Lung (tissue), 12 donors: Measurements from ENCODE around the gene CLK2. TPM values are rescaled to one million over a fixed set of nuclear protein-coding genes. Genes with fewer than 3 reads are reported as not detected.

ENCODE experiments used
- ATAC-seq: fragments of 200-7000 bp; cut with Tn5 transposase; one replicate; pipeline ENCODE4 v1.9.1; 2020; ENCODE audit warnings: moderate number of reproducible peaks; ENCODE audit not compliant: insufficient read depth, low FRiP score
- DNase-seq, 3 donors: peaks; one replicate each; pipeline ENCODE4 v3.0.0-alpha.2; 2013 to 2017
- H3K27ac ChIP-seq, 2 donors: one replicate each; pipeline ENCODE4 v1.5.1; 2013; ENCODE audit warnings: mild to moderate bottlenecking in 2 of 2, moderate library complexity in 2 of 2, control low read depth in 1 of 2, inconsistent platforms in 1 of 2, low read depth in 1 of 2, low read length in 1 of 2
- H3K27me3 ChIP-seq, 3 donors: one replicate each; pipeline ENCODE4 v1.5.1; 2013; ENCODE audit warnings: low read length in 2 of 3; ENCODE audit not compliant: control insufficient read depth in 3 of 3, insufficient read depth in 3 of 3
- H3K36me3 ChIP-seq, 4 donors: one replicate each; pipeline ENCODE4 v1.5.1; 2013; ENCODE audit warnings: low read length in 4 of 4, mild to moderate bottlenecking in 1 of 4, moderate library complexity in 1 of 4; ENCODE audit not compliant: control insufficient read depth in 4 of 4, insufficient read depth in 4 of 4
- H3K4me1 ChIP-seq, 5 donors: one replicate each; pipeline ENCODE4 v1.5.1; 2013; ENCODE audit warnings: low read length in 5 of 5, mild to moderate bottlenecking in 2 of 5, moderate library complexity in 1 of 5; ENCODE audit not compliant: control insufficient read depth in 5 of 5, insufficient read depth in 5 of 5
- H3K4me3 ChIP-seq: one replicate; pipeline ENCODE4 v1.5.1; 2013; ENCODE audit warnings: mild to moderate bottlenecking, control low read depth, moderate library complexity
- H3K9ac ChIP-seq, 2 donors: one replicate each; pipeline ENCODE4 v1.5.1; 2013; ENCODE audit warnings: low read length in 2 of 2, control low read depth in 1 of 2; ENCODE audit not compliant: insufficient read depth in 1 of 2
- H3K9me3 ChIP-seq, 4 donors: one replicate each; pipeline ENCODE4 v1.5.1; 2013; ENCODE audit warnings: low read length in 3 of 4, mild to moderate bottlenecking in 1 of 4, moderate library complexity in 1 of 4; ENCODE audit not compliant: control insufficient read depth in 4 of 4, insufficient read depth in 3 of 4
- CTCF ChIP-seq: IDR thresholded peaks from 2 replicates; pipeline ENCODE4 v1.5.1; 2012; ENCODE audit warnings: mild to moderate bottlenecking; ENCODE audit errors: control extremely low read depth, extremely low read depth
- WGBS, 2 donors: extraction: QIAGEN DNeasy Blood & Tissue Kit; methylation state at CpG; one replicate each; pipeline ENCODE4 v1.1.7; 2013; 5-methylcytosine and 5-hydroxymethylcytosine counted together
- polyA plus RNA-seq, 2 donors: library from polyadenylated mRNA; stranded (reverse); fragments of 200-250 nt; gene quantifications; one replicate each; pipeline ENCODE4 v1.2.1, GENCODE V29; 2013
- total RNA-seq, 2 donors: library from RNA; depleted of rRNA in 1 of 2; stranded (reverse); fragments of >200 nt in 1 of 2; gene quantifications; one replicate each; pipeline ENCODE4 v1.2.1, GENCODE V29; 2014 to 2021
- donor health status: control.
- donor health status: control.
- donor health status: Bipolar disorder and iron deficiency.
- donor health status: healthy.
- donor health status: DM: yes; HTN: yes; CAD: no.

The CLK2 gene
- total and polyA plus RNA-seq, 4 donors: 41.1 to 56.5 (median 54.2) TPM

GRCh38 chr1:155318082-155318481 is 44.8 kb upstream of the CLK2 start:
- H3K4me1 ChIP-seq: peaks cover 0 to 30% (median 12%) of the 10 kb centered on the region in 5 donors
- H3K27me3 ChIP-seq: no peaks in the 10 kb centered on the region
- TF ChIP-seq CTCF: no peak
- 96% methylated on average over 9 of the region's 9 CpGs for WGBS, 2 donors
- no peak for ATAC-seq
- peaks cover 2 to 22% (median 15%) of the 10 kb centered on the region in 4 donors for H3K36me3 ChIP-seq
- H3K9me3 ChIP-seq: no peaks in the 10 kb centered on the region
- no peak overlapping the region for H3K4me3 ChIP-seq
- DNase-seq: no peak
- no peak overlapping the region for H3K9ac ChIP-seq
- no peak overlapping the region for H3K27ac ChIP-seq

DNA sequence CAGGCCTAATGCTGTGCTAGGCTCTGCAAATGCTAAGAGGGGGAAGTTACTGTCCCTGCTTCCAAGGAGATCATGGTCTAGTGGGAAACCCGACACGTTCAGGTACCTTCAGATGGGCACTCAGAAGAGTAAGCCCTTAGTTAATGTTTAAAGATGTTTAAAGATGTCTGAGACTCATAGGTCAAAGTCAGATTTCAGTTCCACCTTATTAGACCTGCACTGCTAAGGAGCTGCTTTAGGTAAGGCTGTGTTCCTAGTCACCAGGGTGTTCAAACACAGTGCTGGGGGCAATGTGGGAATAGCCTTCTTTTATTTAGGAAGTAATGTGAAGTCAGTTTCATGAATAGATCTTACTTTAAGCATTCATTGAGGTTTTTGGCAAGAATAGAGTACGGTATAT is 43.6 kb upstream of the CLK2 start:
- no peak for TF ChIP-seq CTCF
- Histone ChIP-seq H3K4me1 (peaks cover 0 to 23% (median 8%) of the 10 kb centered on the region in 5 donors), H3K4me3 (no peak overlapping the region), H3K9ac (no peak overlapping the region), H3K36me3 (peaks cover 5 to 27% (median 18%) of the 10 kb centered on the region in 4 donors), H3K9me3 (no peaks in the 10 kb centered on the region), H3K27ac (no peak overlapping the region), H3K27me3 (no peaks in the 10 kb centered on the region)
- no peak for DNase-seq
- ATAC-seq: no peak
- 90 to 94% methylated on average over 3 of the region's 3 CpGs for WGBS, 2 donors

DNA sequence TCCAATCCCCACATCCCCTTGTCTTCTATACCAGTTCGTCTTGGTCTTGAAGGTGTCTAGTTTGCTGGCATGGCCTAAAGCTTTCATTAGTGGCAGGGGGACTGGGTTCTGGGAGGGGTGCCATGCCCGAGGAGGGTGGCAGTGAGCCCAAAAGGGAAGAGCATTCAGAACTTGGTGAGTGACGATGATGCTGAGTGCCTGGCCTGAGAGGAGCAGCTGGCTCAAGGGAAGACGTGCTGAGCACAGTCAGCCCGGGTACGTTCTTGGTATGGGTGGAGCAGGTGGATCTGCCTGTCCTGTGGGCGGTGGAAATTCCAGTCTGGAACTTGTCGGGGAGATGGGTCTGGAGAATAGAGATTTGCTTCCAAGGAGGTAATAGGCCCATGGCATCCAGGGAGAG is 40.0 kb upstream of the CLK2 start:
- H3K9me3 ChIP-seq: no peaks in the 10 kb centered on the region
- peaks cover 0 to 13% (median 3%) of the 10 kb centered on the region in 5 donors for H3K4me1 ChIP-seq
- no peak overlapping the region for H3K9ac ChIP-seq
- DNase-seq (no peak), ATAC-seq (no peak)
- no peak overlapping the region for H3K27ac ChIP-seq
- 87 to 89% methylated on average over 8 of the region's 8 CpGs for WGBS, 2 donors
- peaks cover 2 to 22% (median 9%) of the 10 kb centered on the region in 4 donors for H3K36me3 ChIP-seq
- no peaks in the 10 kb centered on the region for H3K27me3 ChIP-seq
- TF ChIP-seq CTCF: no peak
- no peak overlapping the region for H3K4me3 ChIP-seq

- peak overlapping the region; percentile 87 to 90 for H3K27ac ChIP-seq
- H3K36me3 ChIP-seq: peaks cover 0 to 17% (median 6%) of the 10 kb centered on the region in 4 donors
- H3K4me1 ChIP-seq: peaks cover 0 to 13% (median 3%) of the 10 kb centered on the region in 5 donors
- TF ChIP-seq CTCF: no peak
- peak overlapping the region; percentile 85 for H3K4me3 ChIP-seq
- no peak for ATAC-seq
- H3K9ac ChIP-seq: peak overlapping the region; percentile 86 to 90
- H3K27me3 ChIP-seq: no peaks in the 10 kb centered on the region
- DNase-seq: peak in 2 of 3 donors; percentile 38 to 60
- no peaks in the 10 kb centered on the region for H3K9me3 ChIP-seq
- 6 to 9% methylated on average over 11 of the region's 11 CpGs for WGBS, 2 donors
Measured at GRCh38 chr1:155309423-155310021, 36.2 kb upstream of the CLK2 start.
